Esophagus (tissue), 2 donors: Measurements from ENCODE around the gene PKNOX2. TPM values are rescaled to one million over a fixed set of nuclear protein-coding genes. Genes with fewer than 3 reads are reported as not detected.

Experiments used
- H3K27ac ChIP-seq, 2 donors: one replicate each; pipeline ENCODE4 v1.5.1; 2013; ENCODE audit warnings: low read depth in 2 of 2, mild to moderate bottlenecking in 2 of 2, inconsistent platforms in 1 of 2, low read length in 1 of 2, moderate library complexity in 1 of 2
- H3K27me3 ChIP-seq, 2 donors: one replicate each; pipeline ENCODE4 v1.6.1; 2013; ENCODE audit warnings: low read length in 2 of 2, control low read depth in 1 of 2, mild to moderate bottlenecking in 1 of 2; ENCODE audit not compliant: insufficient read depth in 2 of 2, control insufficient read depth in 1 of 2
- H3K36me3 ChIP-seq, 2 donors: one replicate each; pipeline ENCODE4 v1.6.1; 2013; ENCODE audit warnings: low read length in 1 of 2; ENCODE audit not compliant: control insufficient read depth in 2 of 2, insufficient read depth in 2 of 2
- H3K4me1 ChIP-seq, 2 donors: one replicate each; pipeline ENCODE4 v1.6.1; 2013; ENCODE audit warnings: low read length in 1 of 2; ENCODE audit not compliant: control insufficient read depth in 2 of 2, insufficient read depth in 2 of 2
- H3K4me3 ChIP-seq, 2 donors: one replicate each; pipeline ENCODE4 v1.5.1; 2013; ENCODE audit warnings: low read length in 2 of 2, mild to moderate bottlenecking in 2 of 2, low read depth in 1 of 2, moderate library complexity in 1 of 2
- H3K9me3 ChIP-seq, 2 donors: one replicate each; pipeline ENCODE4 v1.6.1; 2013; ENCODE audit warnings: mild to moderate bottlenecking in 2 of 2, low read depth in 1 of 2, low read length in 1 of 2, moderate library complexity in 1 of 2; ENCODE audit not compliant: control insufficient read depth in 2 of 2, insufficient read depth in 1 of 2
- WGBS, 2 donors: extraction: QIAGEN DNeasy Blood & Tissue Kit; methylation state at CpG; one replicate each; pipeline ENCODE4 v1.1.7; 2013; 5-methylcytosine and 5-hydroxymethylcytosine counted together
- polyA plus RNA-seq, 2 donors: library from polyadenylated mRNA; stranded (reverse); fragments of 200-250 nt; gene quantifications; one replicate each; pipeline ENCODE4 v1.2.3, GENCODE V29; 2013
- donor health status: healthy with polysubstance abuse.
- donor health status: Bipolar disorder and iron deficiency.

PKNOX2 gene
- polyA plus RNA-seq: under 1 TPM; 0.24 to 0.43 TPM

DNA sequence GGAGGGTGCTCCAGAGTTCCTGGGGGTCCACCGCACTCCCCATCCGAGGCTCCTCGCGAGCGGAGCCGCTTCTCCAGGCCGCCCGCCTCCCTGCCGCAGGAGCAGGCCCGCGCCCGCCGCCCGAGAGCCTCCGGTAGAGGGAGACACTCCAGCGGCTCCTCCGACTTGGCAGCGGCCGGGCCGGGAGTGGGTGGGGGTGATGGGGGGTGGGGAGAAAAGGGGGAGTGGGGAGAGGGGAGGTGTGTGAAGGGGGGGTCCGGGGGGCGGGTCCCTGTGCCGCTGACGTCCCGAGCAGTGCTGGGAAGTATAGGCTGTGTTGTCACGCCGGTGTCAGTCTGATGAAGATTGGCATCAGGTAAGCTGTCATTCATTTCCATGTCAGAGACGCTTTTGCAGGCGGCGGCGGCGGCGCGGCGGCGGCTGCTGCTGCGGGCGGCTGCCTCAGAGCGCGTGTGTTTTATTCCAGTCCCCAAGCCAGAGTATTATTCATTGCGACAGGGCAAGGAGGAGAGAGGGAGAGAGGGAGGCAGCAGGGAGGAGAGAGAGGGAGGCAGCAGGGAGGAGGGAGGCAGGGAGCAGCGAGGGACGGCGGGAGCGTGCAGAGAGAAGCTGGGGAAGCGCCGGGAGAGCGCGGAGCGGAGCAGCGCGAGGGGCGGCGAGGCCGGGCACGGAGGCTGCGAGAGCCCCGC is at the start of gene PKNOX2:
PKNOX2 (plus strand) TSS at position 330 of the 689 bp plus-strand sequence. CDS start 186,555 bp downstream, outside the sequence.
- H3K27ac ChIP-seq: peak within 1 kb of the TSS; percentile 68 to 72
- no peaks in the 10 kb centered on the region for H3K27me3 ChIP-seq
- no peaks in the 10 kb centered on the region for H3K9me3 ChIP-seq
- peak within 1 kb of the TSS; percentile 52 to 56 for H3K4me3 ChIP-seq
- peaks cover 0 to 3% of the 10 kb centered on the region in 2 donors for H3K4me1 ChIP-seq
- no peaks in the 10 kb centered on the region for H3K36me3 ChIP-seq
- 0 to 1% methylated on average over 41 to 58 of the region's 58 CpGs for WGBS, 2 donors

DNA sequence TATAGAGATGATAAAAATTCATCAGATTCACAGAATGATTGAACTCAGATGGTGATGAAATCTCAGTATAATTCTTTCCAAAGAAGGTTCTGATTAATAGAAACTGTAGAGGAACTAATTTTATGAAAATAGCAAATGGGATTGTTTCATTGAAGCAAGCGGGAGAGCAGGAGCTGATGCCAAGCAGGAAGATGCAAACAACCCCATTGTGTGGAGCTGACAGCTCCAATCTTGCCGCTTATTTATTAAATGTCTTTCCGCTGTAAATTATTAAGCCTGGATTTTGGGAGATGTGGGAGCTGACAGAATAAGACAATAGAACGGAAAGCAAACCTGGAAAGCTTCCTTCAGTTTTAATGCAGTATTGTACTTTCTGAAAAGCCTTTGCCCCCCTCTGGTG is 47.1 kb upstream of the PKNOX2 start:
- no peak overlapping the region for H3K4me3 ChIP-seq
- H3K27ac ChIP-seq: no peak overlapping the region
- H3K4me1 ChIP-seq: no peaks in the 10 kb centered on the region
- no peaks in the 10 kb centered on the region for H3K36me3 ChIP-seq
- whole genome bisulfite sequencing, 2 donors: 45 to 55% methylated on average over 4 of the region's 4 CpGs
- no peaks in the 10 kb centered on the region for H3K9me3 ChIP-seq
- H3K27me3 ChIP-seq: no peaks in the 10 kb centered on the region

GRCh38 chr11:125123194-125123946 is 41.2 kb upstream of the PKNOX2 start:
- Histone ChIP-seq H3K36me3 (no peaks in the 10 kb centered on the region), H3K27me3 (no peaks in the 10 kb centered on the region), H3K4me3 (no peak overlapping the region), H3K9me3 (no peaks in the 10 kb centered on the region), H3K27ac (no peak overlapping the region), H3K4me1 (no peaks in the 10 kb centered on the region)
- 79 to 82% methylated on average over 4 of the region's 4 CpGs for WGBS, 2 donors

DNA sequence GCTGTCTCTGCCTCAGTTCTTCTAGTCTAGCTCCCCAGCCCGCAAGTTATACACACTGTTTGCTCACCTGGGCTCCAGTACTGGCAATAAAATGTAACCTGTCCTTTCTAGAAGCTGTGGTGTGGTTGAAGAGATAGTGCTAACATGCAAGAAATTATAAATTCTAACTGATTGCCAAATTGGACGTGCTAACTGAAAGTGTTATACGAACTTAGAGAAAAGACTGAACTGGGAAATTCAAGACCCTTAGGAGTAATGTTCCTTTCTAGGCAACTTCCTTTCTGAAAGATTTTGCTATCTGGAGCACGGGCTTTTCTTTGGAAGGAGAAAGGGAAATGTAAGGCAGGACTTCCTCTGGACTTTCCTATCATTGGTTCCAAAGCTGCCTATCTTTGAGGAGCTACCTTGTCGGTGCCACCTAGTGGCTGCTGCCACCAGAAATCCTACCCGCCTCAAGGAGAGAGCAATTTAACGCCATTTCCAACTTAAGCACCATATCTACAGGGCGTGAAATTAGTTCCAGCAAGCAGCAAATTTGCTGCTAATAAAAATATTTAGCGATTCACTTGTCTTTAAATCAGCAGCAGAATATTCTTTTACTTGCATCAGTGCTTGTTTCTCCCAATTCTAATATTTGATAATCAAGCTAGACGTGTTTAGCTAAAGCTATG is 40.5 kb upstream of the PKNOX2 start:
- Histone ChIP-seq H3K4me3 (no peak overlapping the region), H3K27me3 (no peaks in the 10 kb centered on the region), H3K27ac (no peak overlapping the region), H3K36me3 (no peaks in the 10 kb centered on the region), H3K9me3 (no peaks in the 10 kb centered on the region), H3K4me1 (no peaks in the 10 kb centered on the region)
- 60 to 69% methylated on average over 10 of the region's 10 CpGs for WGBS, 2 donors

DNA sequence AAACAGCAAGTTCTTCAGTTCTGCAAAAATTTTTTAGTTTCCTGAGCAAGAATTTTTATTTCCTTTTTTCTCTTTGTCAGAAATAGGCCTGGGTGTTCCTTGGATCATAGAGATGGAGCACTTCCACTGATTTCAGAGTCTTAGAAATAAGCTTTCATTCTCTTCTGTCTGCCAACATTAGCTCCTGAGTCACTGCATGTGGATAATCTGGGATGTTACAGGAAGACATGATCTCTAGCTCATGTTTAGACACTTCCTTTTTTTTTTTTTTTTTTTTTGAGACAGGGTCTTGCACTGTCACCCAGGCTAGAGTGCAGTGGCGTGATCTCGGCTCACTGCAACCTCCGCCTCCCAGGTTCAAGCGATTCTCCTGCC is 39.9 kb upstream of the PKNOX2 start:
- no peaks in the 10 kb centered on the region for H3K9me3 ChIP-seq
- H3K27me3 ChIP-seq: no peaks in the 10 kb centered on the region
- H3K36me3 ChIP-seq: no peaks in the 10 kb centered on the region
- H3K27ac ChIP-seq: no peak overlapping the region
- H3K4me1 ChIP-seq: no peaks in the 10 kb centered on the region
- WGBS, 2 donors: 89 to 93% methylated on average over 4 of the region's 4 CpGs
- no peak overlapping the region for H3K4me3 ChIP-seq

- Histone ChIP-seq H3K9me3 (no peaks in the 10 kb centered on the region), H3K4me1 (no peaks in the 10 kb centered on the region), H3K27ac (no peak overlapping the region), H3K27me3 (no peaks in the 10 kb centered on the region), H3K36me3 (no peaks in the 10 kb centered on the region), H3K4me3 (no peak overlapping the region)
- WGBS, 2 donors: 61 to 75% methylated on average over 4 of the region's 4 CpGs
These were observed 36.1 kb upstream of the PKNOX2 start for GRCh38 chr11:125128450-125128849.

GRCh38 chr11:125129316-125129993 is 35.1 kb upstream of the PKNOX2 start:
- H3K9me3 ChIP-seq: no peaks in the 10 kb centered on the region
- peaks cover 0 to 2% of the 10 kb centered on the region in 2 donors for H3K27me3 ChIP-seq
- H3K4me1 ChIP-seq: no peaks in the 10 kb centered on the region
- 72 to 77% methylated on average over 21 to 22 of the region's 22 CpGs for WGBS, 2 donors
- no peak overlapping the region for H3K4me3 ChIP-seq
- no peaks in the 10 kb centered on the region for H3K36me3 ChIP-seq
- no peak overlapping the region for H3K27ac ChIP-seq

DNA sequence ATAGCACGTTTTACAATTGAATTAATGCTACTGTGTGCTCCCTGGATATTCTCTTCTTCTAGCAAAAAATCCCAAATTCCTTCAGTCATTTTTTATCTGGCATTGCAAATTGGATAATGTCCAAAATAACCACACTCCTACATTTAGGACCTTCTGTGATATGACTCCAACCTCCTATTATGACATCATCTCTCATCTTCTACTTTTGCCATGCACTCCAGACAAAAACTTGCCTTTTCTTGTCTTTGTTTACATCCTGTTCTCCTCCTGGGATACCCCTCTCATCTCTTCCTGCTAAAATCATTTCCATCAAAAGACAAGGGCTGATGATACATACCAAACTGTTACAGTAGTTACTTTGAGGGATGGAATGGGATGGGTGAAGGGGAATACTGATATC is 32.5 kb upstream of the PKNOX2 start:
- Histone ChIP-seq H3K36me3 (no peaks in the 10 kb centered on the region), H3K9me3 (no peaks in the 10 kb centered on the region), H3K4me1 (no peaks in the 10 kb centered on the region), H3K27ac (no peak overlapping the region), H3K4me3 (no peak overlapping the region), H3K27me3 (peaks cover 0 to 4% of the 10 kb centered on the region in 2 donors)
- WGBS, 2 donors: 61 to 76% methylated on average over 1 of the region's 1 CpG

DNA sequence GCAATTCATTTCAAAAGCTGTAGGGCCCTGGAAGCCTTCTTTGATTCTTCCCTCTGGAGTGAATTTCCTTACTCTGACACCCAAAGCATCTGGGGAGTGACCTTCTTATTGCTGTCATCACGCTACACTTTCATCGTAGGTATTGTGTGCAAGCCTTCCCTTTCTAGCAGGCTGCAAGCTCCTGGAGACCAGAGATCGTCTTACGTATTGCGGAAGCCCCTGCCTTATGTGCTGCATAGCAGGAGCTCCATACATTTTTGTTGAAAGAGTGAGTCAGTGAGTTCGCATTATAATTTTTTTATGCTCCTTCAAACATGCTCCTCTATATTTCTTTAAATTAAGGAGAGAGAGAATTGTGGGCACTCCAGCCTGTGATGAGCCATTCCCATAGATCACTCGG is 32.0 kb upstream of the PKNOX2 start:
- whole genome bisulfite sequencing, 2 donors: 85 to 89% methylated on average over 7 of the region's 7 CpGs
- Histone ChIP-seq H3K4me3 (no peak overlapping the region), H3K9me3 (no peaks in the 10 kb centered on the region), H3K36me3 (no peaks in the 10 kb centered on the region), H3K27me3 (peaks cover 0 to 4% of the 10 kb centered on the region in 2 donors), H3K27ac (no peak overlapping the region), H3K4me1 (no peaks in the 10 kb centered on the region)
